GM15510 (cell line): ENCODE results near the gene NRG4.

Experiments used
- POLR2A ChIP-seq: IDR thresholded peaks from 3 replicates; pipeline ENCODE4 v1.6.1; 2011; ENCODE audit warnings: borderline replicate concordance; ENCODE audit not compliant: insufficient read length; ENCODE audit errors: extremely low read depth

The NRG4 gene

DNA sequence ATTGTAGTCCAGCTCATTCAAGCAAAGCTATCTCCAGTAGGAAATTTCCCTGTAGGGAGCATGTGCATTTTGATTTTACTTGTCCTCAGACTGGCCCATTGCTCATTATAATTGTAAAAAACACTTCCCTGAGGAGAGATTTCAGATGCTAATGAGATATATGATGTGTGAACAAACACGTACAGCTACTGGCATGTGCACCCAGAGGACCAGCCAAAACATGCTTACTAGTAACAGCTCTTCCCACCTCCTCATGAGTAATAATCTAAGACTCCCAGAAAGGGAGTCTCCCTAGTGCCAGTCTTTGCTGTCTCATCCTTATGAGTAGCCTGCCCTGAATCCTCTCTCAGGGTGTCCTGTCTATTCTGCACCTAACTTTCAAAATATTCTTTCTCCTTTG lies 65.1 kb downstream of the NRG4 start:
- no peak for TF ChIP-seq POLR2A

DNA sequence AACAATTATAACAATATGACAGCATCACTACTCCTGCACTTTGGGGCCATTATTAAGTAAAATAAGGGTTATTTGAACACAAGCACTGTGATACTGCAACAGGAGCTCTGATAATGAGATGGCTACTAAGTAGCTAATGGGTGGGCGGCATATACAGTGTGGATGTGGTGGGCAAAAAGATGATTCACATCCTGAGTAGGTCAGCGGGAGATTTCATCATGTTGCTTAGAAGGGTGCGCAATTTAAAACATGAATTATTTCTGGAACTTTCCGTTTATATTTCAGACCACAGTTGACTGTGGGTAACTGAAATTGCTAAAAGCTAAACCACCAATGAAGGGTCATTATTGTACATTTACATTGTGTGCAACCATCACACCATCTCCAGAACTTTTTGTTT lies 66.3 kb downstream of the NRG4 start:
- no peak for TF ChIP-seq POLR2A

DNA sequence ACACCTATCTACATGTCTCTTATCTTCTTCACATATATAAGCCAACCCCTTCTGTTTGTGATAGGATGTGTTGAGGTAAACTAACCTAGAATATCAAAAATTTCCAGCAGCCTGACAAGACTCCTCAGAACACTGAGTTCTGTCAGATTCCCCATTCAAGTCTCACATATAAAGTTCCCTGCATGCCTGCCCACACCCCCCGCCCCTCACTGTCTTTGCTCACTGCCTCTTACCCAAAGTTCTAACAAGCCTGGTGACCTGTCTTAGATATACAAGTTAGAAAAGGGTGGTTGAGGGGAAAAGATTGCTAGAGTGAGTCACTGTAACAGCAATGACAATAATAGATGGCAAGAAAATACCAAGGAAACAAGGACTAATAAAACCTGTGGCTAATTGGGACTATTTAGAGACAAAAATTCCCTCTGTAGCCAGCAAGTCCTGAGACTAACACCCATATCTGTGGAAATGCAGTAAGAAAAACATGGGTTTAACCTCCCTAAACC lies 68.5 kb downstream of the NRG4 start:
- no peak for TF ChIP-seq POLR2A

DNA sequence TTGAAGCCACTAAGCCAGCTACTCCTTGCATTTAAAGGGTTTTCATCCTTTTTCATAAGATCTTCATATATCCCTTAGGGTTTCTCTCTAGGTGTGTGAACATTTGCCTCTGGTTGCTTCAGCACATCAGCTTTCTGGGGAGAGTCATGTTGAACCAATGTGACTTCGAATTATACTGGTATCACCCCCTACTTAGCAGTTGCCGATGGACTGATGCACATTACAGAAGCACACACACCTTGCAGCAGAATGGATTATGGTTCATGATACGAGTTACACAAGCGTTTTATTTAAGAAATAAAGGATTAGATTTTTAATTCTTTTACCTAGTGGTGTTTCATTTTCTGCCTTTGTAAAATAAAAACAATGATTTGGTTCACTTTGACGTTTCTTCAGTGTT lies 69.0 kb downstream of the NRG4 start:
- TF ChIP-seq POLR2A, result no peak

DNA sequence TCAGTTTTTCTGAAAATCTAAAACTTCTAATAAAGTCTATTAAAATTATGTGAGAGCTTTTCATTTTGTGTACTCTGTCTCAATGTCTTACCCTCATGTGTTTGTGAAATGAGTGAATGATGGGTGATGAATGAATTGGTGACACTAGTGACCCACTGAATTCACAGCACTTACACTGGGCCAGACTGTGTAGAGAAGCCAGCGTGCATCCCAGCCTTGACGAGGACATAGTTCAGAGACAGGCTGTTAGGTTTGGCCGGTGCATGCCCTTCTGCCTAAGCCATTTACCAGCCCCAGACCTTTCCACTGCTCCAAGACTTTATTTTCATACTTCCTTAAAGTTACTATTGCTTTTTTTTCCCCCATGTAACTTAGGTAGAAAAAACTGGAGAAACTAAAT lies 69.8 kb downstream of the NRG4 start:
- no peak for TF ChIP-seq POLR2A

DNA sequence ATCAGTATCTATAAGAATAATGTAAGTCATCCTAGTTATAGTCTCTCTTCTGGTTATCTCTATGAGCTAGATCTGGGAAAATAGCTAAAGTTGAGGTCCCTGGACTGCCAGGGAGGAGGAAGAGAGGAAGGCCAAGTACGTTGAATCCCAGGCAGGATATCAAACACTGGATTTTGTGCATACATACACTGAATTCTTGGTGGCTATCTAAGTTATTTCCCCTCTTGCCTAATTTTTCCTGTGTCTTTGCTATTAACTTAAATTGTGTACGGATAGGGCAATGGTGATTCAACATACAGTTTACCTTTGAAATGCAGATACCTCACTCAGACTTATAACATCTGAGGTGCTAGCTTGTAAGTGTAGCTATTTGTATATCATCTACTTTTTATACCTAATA lies 81.4 kb downstream of the NRG4 start:
- no peak for TF ChIP-seq POLR2A

DNA sequence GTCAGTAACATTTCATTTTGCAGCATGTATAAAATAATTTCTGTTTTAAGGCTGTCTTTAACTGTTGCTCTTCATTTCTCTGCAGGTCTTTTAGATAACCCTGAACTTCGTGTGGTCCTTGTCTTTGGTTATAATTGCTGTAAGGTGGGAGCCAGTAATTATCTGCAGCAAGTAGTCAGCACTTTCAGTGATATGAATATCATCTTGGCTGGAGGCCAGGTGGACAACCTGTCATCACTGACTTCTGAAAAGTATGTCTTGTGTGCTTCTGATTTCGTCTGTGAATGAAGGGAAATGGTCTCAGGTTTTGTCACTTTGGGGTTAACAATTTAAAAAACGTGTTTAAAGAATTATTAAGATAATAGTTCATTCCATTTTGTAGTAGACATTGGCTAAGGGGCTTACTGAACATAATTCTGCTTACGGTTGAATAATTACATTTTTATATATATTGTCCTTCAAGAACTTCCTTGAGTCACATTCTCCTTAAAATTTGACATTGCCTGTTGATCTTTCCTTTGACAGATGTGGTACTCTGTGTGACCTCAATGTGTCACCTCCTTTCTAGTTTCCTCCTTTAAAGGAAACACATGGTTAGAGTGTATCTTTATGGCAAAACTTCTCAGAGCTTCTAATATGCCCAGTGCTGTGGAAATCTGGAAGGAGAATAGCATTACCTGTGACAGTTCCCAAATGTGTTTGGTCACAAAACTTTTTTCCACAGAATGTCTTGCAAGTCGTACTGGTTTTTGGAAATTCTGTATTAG lies 82.2 kb downstream of the NRG4 start:
- TF ChIP-seq POLR2A, result no peak

DNA sequence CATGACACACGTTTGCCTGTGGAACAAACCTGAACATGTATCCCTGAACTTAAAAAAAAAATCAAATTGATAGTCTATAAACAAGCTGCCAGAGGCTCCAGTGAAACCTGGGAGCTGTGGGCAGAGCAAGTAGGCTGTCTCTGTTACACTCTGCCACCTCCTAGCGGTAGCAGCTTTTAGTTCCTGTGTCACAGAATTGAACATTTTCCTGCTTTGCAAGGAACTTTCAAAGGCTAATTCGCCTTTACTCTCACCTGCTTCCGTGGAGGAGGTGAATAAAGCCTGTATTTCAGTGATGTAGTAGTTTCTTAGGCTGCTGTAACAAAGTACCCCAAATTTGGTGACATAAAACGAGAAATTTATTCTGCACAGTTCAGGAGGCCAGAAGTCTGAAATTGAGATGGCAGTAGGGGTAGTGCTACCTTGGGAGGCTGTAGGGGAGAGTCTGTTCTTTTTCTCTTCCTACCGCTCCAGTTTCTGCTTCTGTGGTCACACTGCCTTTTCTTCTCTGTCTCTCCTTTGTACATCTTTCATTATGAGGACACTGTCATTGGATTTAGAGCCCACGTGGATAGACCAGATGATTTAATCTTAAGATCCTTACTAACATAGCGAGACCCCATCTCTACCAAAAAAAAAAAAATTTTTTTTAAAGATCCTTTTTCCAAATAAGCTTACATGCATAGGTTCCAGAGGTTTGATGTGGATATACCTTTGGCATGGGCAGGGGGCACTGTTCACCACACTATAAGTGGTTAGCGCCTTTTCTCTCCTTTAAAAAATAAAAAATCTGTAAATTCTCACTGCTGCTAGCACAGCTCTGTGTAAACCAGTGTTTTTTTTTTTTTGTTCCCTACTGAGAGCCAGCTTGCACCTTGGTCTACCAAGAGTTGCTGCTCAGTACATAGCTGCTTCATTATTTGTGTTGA lies 83.3 kb downstream of the NRG4 start:
- no peak for TF ChIP-seq POLR2A

DNA sequence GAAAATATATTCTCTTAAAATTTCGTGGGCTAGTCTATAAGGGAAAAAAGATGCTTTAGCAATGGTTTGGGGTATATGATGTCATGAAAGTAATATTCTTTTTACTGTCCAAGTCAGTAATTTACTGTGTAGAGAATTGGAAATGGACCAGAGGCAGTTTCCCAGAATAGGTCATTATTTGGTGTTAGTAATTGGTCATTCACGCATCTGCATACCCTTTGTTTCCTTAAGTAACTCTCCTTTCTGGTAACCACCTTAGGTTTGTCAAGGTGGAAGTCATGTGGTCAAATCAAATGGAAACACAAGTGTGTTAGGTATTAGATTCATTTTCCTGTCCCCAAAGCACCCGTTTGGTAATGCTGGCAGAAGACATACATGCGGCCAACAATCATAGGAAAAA lies 84.6 kb downstream of the NRG4 start:
- no peak for TF ChIP-seq POLR2A

DNA sequence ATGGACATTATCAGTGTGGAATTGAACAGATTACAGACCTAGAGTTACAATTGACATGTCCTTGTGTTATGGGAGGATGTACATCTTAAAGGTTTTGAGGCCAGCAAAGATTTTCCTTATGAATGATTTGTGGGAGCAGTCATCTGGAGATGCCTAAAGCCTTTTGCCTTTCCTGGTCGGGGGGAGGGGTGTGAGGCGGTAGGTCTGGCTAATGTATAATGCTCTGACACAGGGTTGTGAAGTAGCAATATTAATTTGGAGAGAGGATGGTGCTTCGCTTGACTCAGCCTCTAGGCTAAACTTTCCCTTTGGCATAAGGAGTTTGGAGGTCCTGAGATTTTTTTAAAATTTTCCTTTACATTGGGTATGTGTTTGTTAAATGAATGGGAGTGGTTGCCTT lies 85.3 kb downstream of the NRG4 start:
- no peak for TF ChIP-seq POLR2A

DNA sequence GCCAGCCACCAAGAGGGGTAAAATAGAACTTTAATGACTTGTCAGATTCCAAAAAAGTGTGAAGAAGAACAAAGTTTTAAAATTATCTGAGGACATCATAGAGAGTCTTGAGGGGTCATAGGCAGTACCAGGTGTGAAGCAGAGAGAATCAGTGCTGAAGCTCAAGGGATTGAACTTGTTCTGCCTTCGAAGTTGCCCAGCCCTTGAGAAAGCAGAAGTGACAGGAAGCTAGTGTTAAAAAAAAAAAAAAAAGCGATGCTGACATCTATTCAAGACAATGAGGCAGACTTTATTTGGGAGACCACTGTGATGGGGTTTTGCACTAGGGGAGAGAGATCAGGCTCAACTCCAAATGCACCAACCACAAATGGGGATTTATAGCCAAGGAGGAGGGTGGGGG lies 86.8 kb downstream of the NRG4 start:
- no peak for TF ChIP-seq POLR2A

DNA sequence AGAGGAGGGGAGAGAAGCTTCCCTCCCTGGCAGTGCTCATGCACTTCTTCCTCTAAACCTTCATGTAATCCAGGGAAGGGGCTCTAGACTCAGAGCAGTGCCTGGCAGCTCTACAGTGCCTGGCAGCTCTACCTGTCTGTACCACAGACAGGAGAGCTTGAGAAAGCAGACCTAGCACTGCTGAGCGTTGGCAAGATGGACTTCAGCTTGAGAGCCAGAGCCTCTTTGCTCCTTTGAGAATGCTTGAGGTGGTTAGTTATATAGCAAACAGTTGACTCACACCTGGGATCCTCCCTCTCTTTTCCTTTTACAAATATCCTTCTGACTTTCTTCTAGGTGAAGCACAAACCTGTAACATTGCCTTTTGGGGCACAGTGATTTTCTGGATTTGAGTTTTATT lies 87.6 kb downstream of the NRG4 start:
- TF ChIP-seq POLR2A, result no peak

DNA sequence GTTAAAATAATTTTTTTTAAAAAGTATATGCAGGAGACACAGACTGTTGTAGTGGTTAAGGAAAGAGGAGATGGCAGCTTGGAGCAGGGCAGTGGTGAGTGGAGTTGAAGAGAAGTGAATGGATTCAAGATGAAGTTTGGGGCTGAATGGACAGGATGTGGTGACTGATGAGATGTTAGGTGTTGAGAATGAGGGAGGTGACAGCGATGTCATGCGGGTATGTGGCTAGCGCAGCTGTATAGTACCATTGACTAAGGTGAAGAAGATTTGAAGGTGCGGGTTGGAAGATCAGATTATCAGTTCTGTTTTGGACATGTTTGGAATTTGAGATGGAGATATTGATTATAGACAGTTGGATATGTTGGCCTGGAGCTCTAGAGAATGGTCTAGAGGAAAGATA lies 88.5 kb downstream of the NRG4 start:
- no peak for TF ChIP-seq POLR2A

DNA sequence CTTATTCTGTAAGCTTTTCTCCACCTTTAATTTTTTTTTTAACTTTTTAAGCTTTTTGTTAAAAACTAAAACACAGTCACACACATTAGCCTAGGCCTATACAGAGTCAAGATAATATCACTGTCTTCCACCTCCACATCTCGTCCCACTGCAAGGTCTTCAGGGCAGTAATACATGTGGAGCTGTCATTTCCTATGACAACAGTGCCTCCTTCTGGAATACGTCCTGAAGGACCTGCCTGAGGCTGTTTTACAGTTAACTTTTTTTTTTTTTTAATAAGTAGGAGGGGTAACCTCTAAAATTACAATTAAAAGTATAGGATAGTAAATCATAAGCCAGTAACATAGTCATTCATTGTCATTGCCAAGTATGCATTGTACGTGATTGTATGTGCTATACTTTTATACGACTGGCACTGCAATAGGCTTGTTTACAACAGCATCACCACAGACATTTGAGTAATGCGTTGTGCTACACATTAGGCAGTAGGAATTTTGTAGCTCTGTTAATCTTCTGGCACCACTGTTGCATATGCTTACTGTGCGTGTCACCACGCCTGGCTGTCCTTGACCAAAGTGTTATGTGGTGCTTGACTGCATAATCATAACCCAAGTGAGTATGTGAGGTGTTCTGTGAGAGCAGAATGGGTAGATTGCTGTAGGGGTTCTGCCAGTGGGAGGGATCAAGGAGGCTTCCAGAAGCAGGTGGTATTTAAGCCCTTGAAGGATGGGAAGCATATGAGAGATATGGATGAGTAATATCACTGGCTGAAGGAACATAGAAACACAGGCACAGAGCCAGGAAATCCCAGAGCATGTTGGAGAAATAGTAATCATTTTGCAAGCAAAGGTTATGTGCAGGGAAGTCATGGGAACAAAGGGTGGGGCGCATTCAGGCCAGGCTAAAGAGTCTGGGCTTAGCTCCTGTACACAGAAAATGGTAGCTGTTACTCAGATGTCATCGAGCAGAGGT lies 90.2 kb downstream of the NRG4 start:
- TF ChIP-seq POLR2A, result no peak
